Spleen (tissue), 11 donors: Measurements from ENCODE around the gene NLGN1. TPM values are rescaled to one million over a fixed set of nuclear protein-coding genes. Genes with fewer than 3 reads are reported as not detected.

Experiments used
- DNase-seq: peaks from one replicate; pipeline ENCODE4 v3.0.0-alpha.2; 2020
- H3K27ac ChIP-seq, 8 donors: fragments of 200-600 bp; sonication (generic) in 7 of 8; 1 replicate in 4 of 8; 2 replicates in 4 of 8; pipeline versions ENCODE4 v1.5.0 to v1.8.0; 2016 to 2021; ENCODE audit warnings: inconsistent platforms in 4 of 8, mild to moderate bottlenecking in 4 of 8, moderate library complexity in 1 of 8
- H3K27me3 ChIP-seq, 7 donors: fragments of 200-600 bp; sonication (generic) in 6 of 7; replicated peaks in 1 of 7; 1 replicate in 4 of 7; 2 replicates in 3 of 7; pipeline versions ENCODE4 v1.5.0 to v1.8.0; 2016 to 2021; ENCODE audit warnings: inconsistent platforms in 3 of 7, mild to moderate bottlenecking in 1 of 7
- H3K36me3 ChIP-seq, 6 donors: fragments of 200-600 bp; sonication (generic) in 5 of 6; 1 replicate in 4 of 6; 2 replicates in 2 of 6; pipeline versions ENCODE4 v1.5.0 to v1.8.0; 2016 to 2021; ENCODE audit warnings: inconsistent platforms in 2 of 6
- H3K4me1 ChIP-seq, 6 donors: fragments of 200-600 bp; sonication (generic) in 5 of 6; 1 replicate in 3 of 6; 2 replicates in 3 of 6; pipeline versions ENCODE4 v1.5.0 to v1.8.0; 2016 to 2021; ENCODE audit warnings: inconsistent platforms in 3 of 6
- H3K4me3 ChIP-seq, 8 donors: fragments of 200-600 bp; sonication (generic) in 7 of 8; 1 replicate in 4 of 8; 2 replicates in 4 of 8; pipeline versions ENCODE4 v1.5.0 to v1.8.0; 2016 to 2021; ENCODE audit warnings: inconsistent platforms in 4 of 8, mild to moderate bottlenecking in 4 of 8, moderate library complexity in 2 of 8
- H3K9me3 ChIP-seq, 8 donors: fragments of 200-600 bp; sonication (generic) in 7 of 8; 1 replicate in 4 of 8; 2 replicates in 4 of 8; pipeline versions ENCODE4 v1.5.0 to v1.8.0; 2016 to 2021; ENCODE audit warnings: inconsistent platforms in 4 of 8
- POLR2A ChIP-seq, 3 donors: fragments of 450-650 bp; IDR thresholded peaks; one replicate each; pipeline ENCODE4 v1.5.1; 2017; ENCODE audit warnings: antibody characterized with exemption in 3 of 3, mild to moderate bottlenecking in 1 of 3
- POLR2AphosphoS5 ChIP-seq, 3 donors: sonication (generic); formaldehyde crosslinking; IDR thresholded peaks; one replicate each; pipeline ENCODE4 v1.5.1; 2017; ENCODE audit warnings: antibody characterized with exemption in 3 of 3
- WGBS, 5 donors: extraction: QIAGEN DNeasy Blood & Tissue Kit in 3 of 5; methylation state at CpG; one replicate each; pipeline versions ENCODE4 v1.1.5 to v1.1.7; 2013 to 2018; 5-methylcytosine and 5-hydroxymethylcytosine counted together
- intact Hi-C: fragments of 100-400 bp; cut with DNase I; formaldehyde crosslinking; loops from one replicate; pipeline ENCODE4 v1.15.0; 2023; ENCODE audit warnings: low total_unique reads
- polyA plus RNA-seq, 3 donors: library from polyadenylated mRNA; stranded (reverse); fragments of 200-250 nt; gene quantifications; one replicate each; pipeline ENCODE4 v1.2.1, GENCODE V29; 2013
- total RNA-seq, 7 donors: library from RNA; depleted of rRNA in 3 of 7; stranded (reverse); fragments of >200 nt in 3 of 7; fragmentation: NEBNext Ultra II Directional in 4 of 7; extraction: Animal tissue kit (Norgen Biotek cat#: 25700) in 4 of 7; gene quantifications; one replicate each; pipeline versions ENCODE4 v1.1.0 to v1.2.1, GENCODE V29; 2016 to 2021
- TF ChIP-seq, protein P1 (sequence below), 11 experiments: fragments of 200-600 bp in 7 of 11; fragments of 450-650 bp in 4 of 11; sonication (generic) in 4 of 11; IDR thresholded peaks in 8 of 11; conservative IDR thresholded peaks in 3 of 11; 1 replicate in 7 of 11; 2 replicates in 4 of 11; pipeline versions ENCODE4 v1.4.0 to v1.8.0; 2016 to 2021; ENCODE audit warnings: antibody characterized with exemption in 11 of 11, inconsistent platforms in 4 of 11, mild to moderate bottlenecking in 1 of 11
- donor health status: healthy with polysubstance abuse.
- donor health status: DM: no; HTN: no; CAD: no; lungs with moderate emphysema.
- donor health status: DM: no; HTN: no; CAD: no.
- donor health status: Bipolar disorder and iron deficiency.
- donor health status: healthy.
- donor health status: DM: no; HTN: no; CAD: no.
- donor health status: DM: yes; HTN: yes; CAD: no.

Gene NLGN1
- total and polyA plus RNA-seq, 10 donors = 0.03 to 0.13 (median 0.03) TPM; not detected in 7

DNA sequence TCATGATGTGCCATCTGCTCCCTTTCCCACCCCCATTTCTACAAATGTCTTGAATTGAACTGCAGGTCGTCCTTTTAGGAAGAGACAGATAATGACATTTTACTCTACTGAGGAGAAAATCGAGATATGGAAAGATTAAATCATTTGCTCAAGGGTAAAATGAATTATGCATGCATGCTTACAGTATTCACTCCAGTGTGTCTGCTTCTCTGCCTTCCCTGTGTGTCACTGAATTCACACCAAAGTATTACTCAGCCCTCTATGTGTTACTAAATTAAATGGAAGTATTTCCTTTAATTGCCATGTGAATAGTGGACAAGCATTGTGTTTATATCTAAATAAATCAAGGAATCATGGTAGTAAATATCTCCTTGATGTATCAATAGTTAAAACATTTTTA lies 449.0 kb downstream of the NLGN1 start:
- TF ChIP-seq POLR2A (IDR thresholded peaks at IDR 0.05) (no peak), POLR2AphosphoS5 (IDR thresholded peaks at IDR 0.05) (no peak)
- TF ChIP-seq, protein P1, sequence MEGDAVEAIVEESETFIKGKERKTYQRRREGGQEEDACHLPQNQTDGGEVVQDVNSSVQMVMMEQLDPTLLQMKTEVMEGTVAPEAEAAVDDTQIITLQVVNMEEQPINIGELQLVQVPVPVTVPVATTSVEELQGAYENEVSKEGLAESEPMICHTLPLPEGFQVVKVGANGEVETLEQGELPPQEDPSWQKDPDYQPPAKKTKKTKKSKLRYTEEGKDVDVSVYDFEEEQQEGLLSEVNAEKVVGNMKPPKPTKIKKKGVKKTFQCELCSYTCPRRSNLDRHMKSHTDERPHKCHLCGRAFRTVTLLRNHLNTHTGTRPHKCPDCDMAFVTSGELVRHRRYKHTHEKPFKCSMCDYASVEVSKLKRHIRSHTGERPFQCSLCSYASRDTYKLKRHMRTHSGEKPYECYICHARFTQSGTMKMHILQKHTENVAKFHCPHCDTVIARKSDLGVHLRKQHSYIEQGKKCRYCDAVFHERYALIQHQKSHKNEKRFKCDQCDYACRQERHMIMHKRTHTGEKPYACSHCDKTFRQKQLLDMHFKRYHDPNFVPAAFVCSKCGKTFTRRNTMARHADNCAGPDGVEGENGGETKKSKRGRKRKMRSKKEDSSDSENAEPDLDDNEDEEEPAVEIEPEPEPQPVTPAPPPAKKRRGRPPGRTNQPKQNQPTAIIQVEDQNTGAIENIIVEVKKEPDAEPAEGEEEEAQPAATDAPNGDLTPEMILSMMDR (IDR thresholded peaks at IDR 0.05 in 8 of 11, conservative IDR thresholded peaks at IDR 0.05 in 3 of 11) = no peak
- intact Hi-C loops = no loop called here
- no peak overlapping the region for H3K27ac ChIP-seq
- 56 to 74% (median 70%) methylated on average over 2 of the region's 2 CpGs for WGBS, 5 donors
- H3K4me3 ChIP-seq = no peak overlapping the region
- peaks cover 0 to 4% (median 0%) of the 10 kb centered on the region in 8 donors for H3K9me3 ChIP-seq
- no peaks in the 10 kb centered on the region for H3K27me3 ChIP-seq
- H3K4me1 ChIP-seq = no peaks in the 10 kb centered on the region
- no peaks in the 10 kb centered on the region for H3K36me3 ChIP-seq
- DNase-seq = no peak

DNA sequence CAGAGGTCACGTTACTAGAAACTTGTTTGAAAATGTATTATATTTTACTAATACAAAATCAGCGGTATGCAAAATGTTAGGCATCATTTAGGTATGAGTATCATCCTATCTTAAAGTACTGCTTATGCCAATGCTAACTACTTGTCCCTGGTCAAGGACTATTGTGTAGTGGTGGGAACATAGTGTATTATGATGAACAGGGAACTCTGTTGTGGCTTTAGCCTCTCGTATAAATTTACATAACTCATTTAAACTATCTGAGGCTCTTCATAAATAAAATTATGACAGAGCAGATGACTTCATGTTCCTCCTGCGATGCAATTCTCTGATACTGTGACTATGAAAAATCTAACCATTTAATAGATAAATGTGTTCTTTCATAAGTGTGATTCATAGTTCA lies 451.9 kb downstream of the NLGN1 start:
- Histone ChIP-seq H3K9me3 (no peaks in the 10 kb centered on the region), H3K36me3 (no peaks in the 10 kb centered on the region), H3K4me1 (no peaks in the 10 kb centered on the region), H3K27me3 (no peaks in the 10 kb centered on the region), H3K4me3 (no peak overlapping the region), H3K27ac (no peak overlapping the region)
- WGBS, 5 donors = 66 to 75% (median 70%) methylated on average over 4 of the region's 4 CpGs
- TF ChIP-seq, protein P1 (IDR thresholded peaks at IDR 0.05 in 8 of 11, conservative IDR thresholded peaks at IDR 0.05 in 3 of 11) = no peak
- TF ChIP-seq POLR2AphosphoS5 (IDR thresholded peaks at IDR 0.05) (no peak), POLR2A (IDR thresholded peaks at IDR 0.05) (no peak)
- DNase-seq = no peak
- intact Hi-C loops = no loop called here

DNA sequence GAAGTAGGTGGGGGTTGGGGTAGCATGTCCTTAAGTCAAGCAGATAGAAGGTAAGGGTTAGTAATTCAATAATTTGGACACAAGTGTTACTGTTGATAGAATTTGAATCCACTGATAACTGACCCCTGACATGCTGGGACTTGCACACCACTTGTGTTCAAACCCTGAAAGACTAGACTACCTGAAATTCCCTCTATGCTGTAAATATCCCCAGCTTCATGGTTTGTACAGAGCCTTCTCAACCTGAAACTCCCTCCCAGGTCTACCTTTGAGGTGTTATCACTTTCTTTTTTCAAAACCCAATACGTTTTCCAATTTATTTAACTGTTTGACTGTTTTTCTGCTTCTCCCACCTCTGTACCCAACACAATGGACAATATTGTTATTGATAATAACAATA lies 459.6 kb downstream of the NLGN1 start:
- Histone ChIP-seq H3K27ac (no peak overlapping the region), H3K4me3 (no peak overlapping the region), H3K27me3 (no peaks in the 10 kb centered on the region), H3K36me3 (no peaks in the 10 kb centered on the region), H3K4me1 (no peaks in the 10 kb centered on the region), H3K9me3 (no peaks in the 10 kb centered on the region)
- no peak for DNase-seq
- WGBS, 5 donors = 60 to 71% (median 61%) methylated on average over 1 of the region's 1 CpG
- TF ChIP-seq, protein P1 (IDR thresholded peaks at IDR 0.05 in 8 of 11, conservative IDR thresholded peaks at IDR 0.05 in 3 of 11) = no peak
- TF ChIP-seq POLR2AphosphoS5 (IDR thresholded peaks at IDR 0.05) = no peak
- TF ChIP-seq POLR2A (IDR thresholded peaks at IDR 0.05) = no peak
- intact Hi-C loops = no loop called here

DNA sequence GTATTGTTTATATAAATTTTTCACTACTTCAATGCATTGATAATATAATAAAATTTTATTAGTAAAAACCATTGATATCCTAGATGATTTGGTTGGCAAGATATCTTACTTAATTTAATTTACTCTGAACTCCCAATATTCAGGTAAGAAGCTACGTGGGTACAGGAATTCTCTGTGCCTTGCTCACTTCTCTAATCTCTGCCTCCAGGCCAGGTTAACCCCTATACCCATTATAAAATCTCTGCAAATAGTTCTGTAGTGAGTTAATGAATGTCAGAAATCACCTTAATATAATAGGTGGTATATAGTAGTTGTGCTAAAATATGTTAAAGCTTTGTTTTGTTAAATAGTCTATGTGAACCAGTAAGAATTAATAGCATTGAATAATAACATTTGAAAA lies 465.2 kb downstream of the NLGN1 start:
- no peak overlapping the region for H3K4me3 ChIP-seq
- no peaks in the 10 kb centered on the region for H3K4me1 ChIP-seq
- DNase-seq = no peak
- intact Hi-C loops = no loop called here
- TF ChIP-seq POLR2A (IDR thresholded peaks at IDR 0.05) = no peak
- TF ChIP-seq, protein P1 (IDR thresholded peaks at IDR 0.05 in 8 of 11, conservative IDR thresholded peaks at IDR 0.05 in 3 of 11) = no peak
- no peak for TF ChIP-seq POLR2AphosphoS5 (IDR thresholded peaks at IDR 0.05)
- no peaks in the 10 kb centered on the region for H3K9me3 ChIP-seq
- H3K27me3 ChIP-seq = no peaks in the 10 kb centered on the region
- H3K36me3 ChIP-seq = no peaks in the 10 kb centered on the region
- 80 to 87% (median 82%) methylated on average over 1 of the region's 1 CpG for WGBS, 5 donors
- no peak overlapping the region for H3K27ac ChIP-seq
